Neuron (in vitro differentiated cells): ENCODE results near the gene TM6SF1.
A peak's percentile ranks its signal among the peaks of the same experiment; 100 is the strongest.
"Not testable (repeated sequence)": the region's sequence is repeated elsewhere in the genome, so short reads cannot be mapped to it uniquely, and the experiment has no call there.

Experiments
- H2AFZ ChIP-seq: one replicate; pipeline ENCODE4 v1.6.1; 2013; ENCODE audit warnings: low read depth, mild to moderate bottlenecking, inconsistent platforms, low read length, moderate library complexity
- H3K27me3 ChIP-seq: one replicate; pipeline ENCODE4 v1.6.1; 2013; ENCODE audit warnings: low read length; ENCODE audit not compliant: insufficient read depth
- H3K36me3 ChIP-seq: one replicate; pipeline ENCODE4 v1.6.1; 2013; ENCODE audit warnings: low read length; ENCODE audit not compliant: insufficient read depth
- H3K4me1 ChIP-seq: one replicate; pipeline ENCODE4 v1.6.1; 2013; ENCODE audit warnings: low read length; ENCODE audit not compliant: insufficient read depth
- H3K4me3 ChIP-seq: 2 replicates; pipeline ENCODE4 v1.5.1; 2013; ENCODE audit warnings: mild to moderate bottlenecking, low read length, moderate library complexity
- H3K9me3 ChIP-seq: one replicate; pipeline ENCODE4 v1.6.1; 2013; ENCODE audit warnings: low read length

The TM6SF1 gene

DNA sequence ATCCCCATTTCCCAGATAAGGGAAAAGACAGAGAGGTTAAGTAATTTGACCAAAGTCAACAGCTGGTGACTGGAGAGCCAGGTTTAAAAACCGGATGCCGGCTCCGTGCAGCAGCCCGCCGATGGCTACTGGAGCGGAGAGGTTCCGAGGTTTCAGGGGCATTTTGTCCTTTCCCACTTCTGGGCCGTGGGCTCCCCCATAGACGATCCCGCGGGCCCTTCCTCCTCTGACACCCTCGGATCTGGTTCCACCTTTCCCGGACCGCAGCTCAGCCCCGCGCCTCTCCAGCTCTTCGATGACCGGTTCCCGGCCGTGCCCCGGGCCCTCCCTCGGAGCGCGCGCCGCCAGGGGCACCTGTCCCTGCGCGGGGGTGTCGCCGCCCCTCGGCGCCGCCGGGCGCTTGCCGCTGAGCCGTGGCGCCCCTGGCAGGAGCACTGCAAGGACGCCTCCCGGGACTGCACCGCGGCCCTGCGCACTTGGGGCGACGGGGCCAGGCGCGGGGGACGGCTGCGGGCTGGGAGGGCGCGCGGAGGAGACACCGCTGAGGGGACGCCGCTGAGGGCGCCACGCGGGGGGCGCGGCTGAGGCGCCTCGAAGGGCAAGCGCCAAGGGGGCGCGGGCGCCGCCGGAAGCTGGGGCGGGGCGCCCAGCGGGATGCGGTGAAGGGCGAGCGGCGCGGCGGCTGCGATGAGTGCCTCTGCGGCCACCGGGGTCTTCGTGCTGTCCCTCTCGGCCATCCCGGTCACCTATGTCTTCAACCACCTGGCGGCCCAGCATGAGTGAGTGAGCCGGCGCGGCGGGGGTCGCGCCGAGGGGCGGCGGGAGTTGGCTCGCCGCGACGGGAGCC is at the start of gene TM6SF1:
Gene TM6SF1 (plus strand): TSS at position 652 of the 847 bp plus-strand sequence. CDS start 36 bp downstream, at position 688.
- no peaks in the 10 kb centered on the region for H3K36me3 ChIP-seq
- no peaks in the 10 kb centered on the region for H3K9me3 ChIP-seq
- peaks cover 3% of the 10 kb centered on the region for H3K4me1 ChIP-seq
- H2AFZ ChIP-seq = peak within 1 kb of the TSS; percentile 76
- H3K4me3 ChIP-seq = peak within 1 kb of the TSS; percentile 37
- H3K27me3 ChIP-seq = peaks cover 13% of the 10 kb centered on the region

DNA sequence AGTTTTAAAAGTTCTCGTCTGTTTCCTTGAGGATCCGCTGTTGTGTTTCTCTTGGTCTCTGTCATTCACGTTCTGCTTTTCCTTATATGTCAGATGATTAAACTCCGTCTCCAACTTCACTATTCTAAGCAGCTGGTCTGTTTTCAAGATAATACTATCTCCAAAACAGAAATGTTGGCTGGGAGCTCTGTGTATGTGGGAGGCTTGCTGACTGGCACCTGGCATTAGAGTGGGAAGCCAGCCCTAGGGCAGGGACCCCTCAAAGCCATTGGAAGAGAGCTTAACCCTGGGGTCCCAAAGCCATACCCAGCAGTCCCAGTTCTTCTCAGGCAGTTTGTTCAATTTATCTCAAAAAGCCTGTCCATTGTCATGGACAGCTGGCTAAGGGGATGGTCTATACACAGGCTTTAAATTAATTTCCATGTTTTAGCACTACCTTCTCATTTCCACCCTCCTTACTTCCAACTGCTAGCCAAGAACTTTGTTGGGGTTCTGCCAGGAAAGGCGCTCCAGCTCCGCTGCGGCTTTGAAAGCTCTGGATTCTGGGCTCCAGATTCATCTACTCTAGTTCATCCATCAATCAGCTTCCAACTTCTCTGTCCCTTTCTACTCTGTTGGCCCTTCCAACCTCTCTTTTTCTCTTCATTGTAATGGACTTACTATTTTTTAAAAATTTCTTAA is 49.6 kb upstream of the TM6SF1 start:
- peaks cover 4% of the 10 kb centered on the region for H3K4me1 ChIP-seq
- peaks cover 47% of the 10 kb centered on the region for H3K36me3 ChIP-seq
- no peak overlapping the region for H2AFZ ChIP-seq
- no peak overlapping the region for H3K4me3 ChIP-seq
- H3K27me3 ChIP-seq = no peaks in the 10 kb centered on the region
- H3K9me3 ChIP-seq = peaks cover 4% of the 10 kb centered on the region

DNA sequence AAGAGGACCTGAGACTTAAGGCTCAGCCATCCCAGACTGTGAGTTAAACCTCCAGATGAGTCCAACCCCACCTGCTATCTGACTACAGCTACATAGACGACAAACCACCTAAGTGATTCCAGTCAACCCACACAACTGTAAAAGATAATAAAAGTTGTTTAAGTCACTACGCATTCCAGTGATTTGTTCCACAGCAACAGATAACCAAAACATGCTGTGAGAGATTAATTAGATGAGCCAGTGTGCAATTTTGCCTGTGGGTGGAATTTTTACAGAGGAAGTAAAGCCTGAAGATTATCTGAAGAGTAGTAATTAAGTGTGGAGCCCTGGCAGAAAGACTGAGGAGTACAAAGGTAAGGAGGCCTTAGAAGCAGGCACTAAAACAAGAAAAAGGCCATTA is 45.8 kb upstream of the TM6SF1 start:
- Histone ChIP-seq H3K9me3 (peaks cover 4% of the 10 kb centered on the region), H2AFZ (no peak overlapping the region), H3K27me3 (no peaks in the 10 kb centered on the region), H3K4me3 (no peak overlapping the region), H3K36me3 (peaks cover 18% of the 10 kb centered on the region), H3K4me1 (peaks cover 17% of the 10 kb centered on the region)

DNA sequence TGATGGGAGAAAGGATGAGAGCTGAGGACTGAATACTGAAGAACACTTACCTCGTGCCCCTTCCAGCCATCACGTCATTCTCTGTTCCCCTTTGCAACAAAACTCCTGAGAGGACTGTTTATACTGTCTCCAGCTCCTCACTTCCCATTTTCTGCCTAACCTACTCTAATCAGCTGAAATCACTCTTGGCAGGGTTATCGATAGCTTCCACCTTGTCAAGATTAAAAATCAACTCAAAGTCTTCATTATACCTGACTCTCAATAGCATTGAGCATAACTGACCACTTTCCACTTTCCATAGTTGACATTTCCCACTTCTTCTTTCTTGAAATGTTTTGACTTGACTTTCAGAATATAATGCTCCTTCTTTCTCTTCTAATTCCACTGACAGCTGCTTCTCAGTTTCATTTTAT is 44.7 kb upstream of the TM6SF1 start:
- H2AFZ ChIP-seq = no peak overlapping the region
- H3K4me3 ChIP-seq = no peak overlapping the region
- H3K4me1 ChIP-seq = peaks cover 22% of the 10 kb centered on the region
- peaks cover 4% of the 10 kb centered on the region for H3K9me3 ChIP-seq
- H3K27me3 ChIP-seq = no peaks in the 10 kb centered on the region
- H3K36me3 ChIP-seq = peaks cover 15% of the 10 kb centered on the region

DNA sequence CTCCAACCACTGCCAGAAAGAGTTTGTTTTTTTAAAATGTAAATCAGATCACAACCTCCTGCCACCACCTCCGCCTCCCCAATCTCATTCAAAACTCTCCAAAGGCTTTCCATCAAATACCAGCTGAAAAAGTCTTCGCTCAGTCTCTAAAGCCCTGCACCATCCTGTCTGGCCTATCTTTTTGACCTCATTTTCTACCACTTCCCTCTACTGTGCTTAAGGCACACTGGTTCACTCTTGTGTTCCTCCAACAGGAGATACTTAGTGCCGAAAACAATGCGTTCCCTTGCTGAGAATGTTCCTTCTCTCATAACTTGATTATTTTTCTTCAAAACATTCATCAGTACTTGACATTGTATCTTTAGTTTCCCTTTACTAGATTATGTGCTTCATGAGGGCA is 43.9 kb upstream of the TM6SF1 start:
- peaks cover 15% of the 10 kb centered on the region for H3K36me3 ChIP-seq
- H3K4me3 ChIP-seq = no peak overlapping the region
- H2AFZ ChIP-seq = no peak overlapping the region

DNA sequence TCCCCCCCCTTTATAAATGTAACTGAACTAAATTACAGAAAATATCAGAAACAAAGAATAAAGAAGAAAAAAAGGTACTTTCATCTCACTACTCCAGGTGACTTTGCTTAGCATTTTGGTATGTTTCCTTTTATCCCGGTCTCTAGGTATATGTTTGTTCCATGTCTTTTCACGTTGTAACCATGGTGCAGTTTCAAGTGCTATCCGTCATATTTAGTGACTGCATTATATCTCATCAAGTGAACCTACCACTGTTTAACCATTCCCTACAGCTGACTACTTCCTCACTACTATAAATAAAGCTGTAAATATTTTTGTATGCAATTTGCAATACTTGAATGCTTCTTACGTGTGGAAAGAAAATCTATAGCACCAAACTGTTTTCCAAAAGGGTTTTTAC is 42.6 kb upstream of the TM6SF1 start:
- H3K36me3 ChIP-seq = peaks cover 12% of the 10 kb centered on the region
- peaks cover 22% of the 10 kb centered on the region for H3K4me1 ChIP-seq
- H3K27me3 ChIP-seq = no peaks in the 10 kb centered on the region
- H3K9me3 ChIP-seq = peaks cover 4% of the 10 kb centered on the region
- no peak overlapping the region for H2AFZ ChIP-seq
- peak overlapping the region; percentile 99 for H3K4me3 ChIP-seq

More for the DNA sequence above, 43.9 kb upstream of the TM6SF1 start:
- Histone ChIP-seq H3K4me1 (peaks cover 22% of the 10 kb centered on the region), H3K9me3 (peaks cover 4% of the 10 kb centered on the region), H3K27me3 (no peaks in the 10 kb centered on the region)

DNA sequence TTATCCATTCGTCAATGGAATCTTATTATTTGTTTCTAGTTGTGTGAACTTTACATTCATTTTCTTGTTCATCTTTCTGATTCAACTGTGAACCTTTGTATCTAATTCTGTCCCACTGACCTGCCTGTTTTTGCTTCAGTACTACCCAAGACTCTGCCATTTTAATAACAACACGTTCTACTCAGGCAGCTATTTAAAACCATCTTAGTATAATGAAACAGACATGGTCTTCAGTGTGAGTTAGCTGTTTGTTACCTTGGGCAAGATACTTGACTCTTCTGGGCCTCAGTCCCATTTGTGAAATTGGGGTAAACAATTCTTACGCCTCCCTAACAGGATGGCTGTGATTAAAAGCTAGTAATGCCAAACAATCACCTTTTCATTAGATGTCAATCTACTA is 42.0 kb upstream of the TM6SF1 start:
- H3K36me3 ChIP-seq = peaks cover 12% of the 10 kb centered on the region
- no peaks in the 10 kb centered on the region for H3K27me3 ChIP-seq
- H3K4me1 ChIP-seq = peaks cover 22% of the 10 kb centered on the region
- H2AFZ ChIP-seq = no peak overlapping the region
- peak overlapping the region; percentile 99 for H3K4me3 ChIP-seq
- H3K9me3 ChIP-seq = peaks cover 4% of the 10 kb centered on the region

DNA sequence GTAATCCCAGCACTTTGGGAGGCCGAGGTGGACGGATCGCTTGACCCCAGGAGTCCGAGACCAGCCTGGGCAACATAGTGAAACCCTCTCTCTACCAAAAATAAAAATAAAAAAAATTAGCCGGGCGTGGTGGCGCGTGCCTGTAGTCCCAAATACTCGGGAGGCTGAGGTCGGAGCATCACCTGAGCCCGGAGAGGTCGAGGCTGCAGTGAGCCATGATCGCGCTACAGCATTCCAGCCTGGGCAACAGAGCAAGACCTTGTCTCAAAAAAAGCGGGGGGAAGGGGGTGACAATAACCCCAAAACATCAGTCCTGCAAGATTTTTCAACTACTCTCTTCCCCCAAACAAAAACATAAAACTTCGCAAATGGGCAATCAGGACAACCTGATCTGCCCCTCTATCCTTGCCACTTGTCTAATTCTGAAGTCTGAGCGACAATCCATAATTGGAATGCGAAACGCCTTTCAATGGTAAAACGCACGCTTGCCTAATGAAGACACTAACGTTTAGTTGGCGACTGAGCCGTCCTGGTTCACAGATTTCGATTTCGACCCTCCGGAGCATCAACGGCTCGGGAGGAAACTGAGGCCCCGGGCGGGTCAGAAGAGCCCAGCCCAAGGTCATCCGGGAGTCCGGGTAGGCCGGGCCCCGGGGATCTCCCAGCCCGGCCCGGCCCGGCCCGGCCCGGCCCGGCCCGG is 41.3 kb upstream of the TM6SF1 start:
- H3K36me3 ChIP-seq = peaks cover 12% of the 10 kb centered on the region
- peaks cover 4% of the 10 kb centered on the region for H3K9me3 ChIP-seq
- H2AFZ ChIP-seq = peak overlapping the region; percentile 55
- peaks cover 22% of the 10 kb centered on the region for H3K4me1 ChIP-seq
- peak overlapping the region; percentile 99 for H3K4me3 ChIP-seq
- H3K27me3 ChIP-seq = no peaks in the 10 kb centered on the region

DNA sequence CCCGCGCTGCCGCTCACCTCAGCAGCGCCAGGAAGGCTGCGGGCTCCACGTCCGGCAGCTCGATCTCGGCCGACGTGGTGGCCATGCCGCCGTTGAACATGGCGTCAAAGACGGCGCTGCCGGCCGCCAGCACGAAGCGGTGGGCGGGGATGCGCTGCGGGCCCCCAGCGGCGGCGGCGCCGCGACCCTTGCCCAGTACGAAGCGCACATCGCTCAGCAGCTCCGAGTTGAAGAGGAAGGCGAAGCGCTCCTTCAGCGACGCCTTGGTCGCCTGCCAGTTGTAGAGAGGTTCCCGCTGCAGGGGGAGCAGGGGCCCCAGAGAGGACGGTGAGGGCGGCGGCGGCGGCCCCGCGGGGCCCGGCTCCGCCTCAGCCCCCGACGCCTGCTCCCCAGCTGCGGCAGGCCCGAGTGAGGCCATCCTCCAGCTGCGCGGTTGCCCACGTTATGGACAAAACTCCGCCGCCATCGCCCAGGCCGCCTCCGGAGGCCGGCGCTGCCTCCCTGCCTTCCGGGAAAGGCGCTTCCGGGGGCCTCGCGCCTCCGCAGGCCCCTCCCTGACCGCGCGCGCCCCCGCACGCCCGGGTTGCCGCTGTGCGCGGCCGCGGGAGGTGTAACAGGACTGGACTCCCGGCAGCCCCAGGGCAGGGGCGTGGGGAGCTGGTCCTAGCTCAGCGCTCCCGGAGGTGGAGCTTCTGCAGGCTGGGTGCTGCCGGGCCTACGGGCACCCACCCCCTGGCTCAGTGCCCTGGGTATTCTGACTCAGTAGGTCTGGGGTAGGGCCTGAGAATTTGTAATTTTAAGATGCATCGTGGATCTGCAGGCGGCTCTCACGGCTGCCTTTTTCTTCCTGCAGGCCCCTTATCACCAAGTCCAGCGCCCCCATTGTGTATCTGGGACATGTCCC is 40.5 kb upstream of the TM6SF1 start, which contains the start of gene BTBD1:
Gene BTBD1 (minus strand): TSS at position 519 of the 904 bp plus-strand sequence. CDS start 101 bp downstream, at position 418.
- H2AFZ ChIP-seq = peak within 1 kb of the TSS; percentile 55
- H3K4me1 ChIP-seq = peaks cover 19% of the 10 kb centered on the region
- H3K36me3 ChIP-seq = peaks cover 6% of the 10 kb centered on the region
- no peaks in the 10 kb centered on the region for H3K27me3 ChIP-seq
- peak within 1 kb of the TSS; percentile 99 for H3K4me3 ChIP-seq
- H3K9me3 ChIP-seq = no peaks in the 10 kb centered on the region

DNA sequence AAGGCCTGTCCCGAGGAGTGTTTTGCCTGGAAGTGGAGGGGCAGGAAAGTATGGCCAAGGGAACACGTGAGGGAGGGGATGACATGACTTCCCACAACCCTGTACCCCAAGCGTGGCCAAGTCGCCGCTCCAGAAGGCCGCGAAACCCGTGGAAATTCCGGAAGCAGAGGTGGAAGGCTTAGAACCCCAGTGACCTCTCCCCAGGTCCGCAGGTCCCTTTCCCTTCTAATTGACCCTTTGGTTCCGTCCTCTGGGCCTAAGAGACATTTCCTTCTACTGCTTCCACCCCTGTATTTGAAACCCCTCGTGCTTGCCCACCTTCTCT is 39.8 kb upstream of the TM6SF1 start:
- Histone ChIP-seq H3K27me3 (no peaks in the 10 kb centered on the region), H3K9me3 (no peaks in the 10 kb centered on the region), H2AFZ (peak overlapping the region; percentile 55), H3K4me1 (peaks cover 19% of the 10 kb centered on the region), H3K4me3 (peak overlapping the region; percentile 99), H3K36me3 (peaks cover 6% of the 10 kb centered on the region)

DNA sequence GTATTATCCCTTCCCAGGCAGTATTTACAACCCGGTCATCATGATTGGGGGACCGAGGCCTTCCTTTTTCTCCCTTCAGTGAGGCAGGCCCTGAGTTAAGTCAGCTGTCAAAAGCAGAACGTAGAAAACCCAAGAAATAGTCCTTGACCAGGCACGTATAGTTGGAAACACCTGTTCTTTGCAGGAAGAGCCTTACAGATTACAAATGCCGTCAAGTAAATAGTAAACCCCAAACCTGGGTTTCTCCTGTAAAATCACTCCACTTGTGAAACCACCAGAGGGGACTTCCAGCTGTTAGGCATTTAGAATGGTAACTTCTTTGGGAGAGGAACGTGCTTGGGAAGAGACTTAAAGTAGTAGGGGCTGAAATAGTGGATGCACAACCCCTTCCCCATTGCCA is 39.4 kb upstream of the TM6SF1 start:
- Histone ChIP-seq H3K4me1 (peaks cover 19% of the 10 kb centered on the region), H3K9me3 (no peaks in the 10 kb centered on the region), H3K27me3 (no peaks in the 10 kb centered on the region), H3K36me3 (peaks cover 6% of the 10 kb centered on the region), H3K4me3 (no peak overlapping the region), H2AFZ (peak overlapping the region; percentile 55)

DNA sequence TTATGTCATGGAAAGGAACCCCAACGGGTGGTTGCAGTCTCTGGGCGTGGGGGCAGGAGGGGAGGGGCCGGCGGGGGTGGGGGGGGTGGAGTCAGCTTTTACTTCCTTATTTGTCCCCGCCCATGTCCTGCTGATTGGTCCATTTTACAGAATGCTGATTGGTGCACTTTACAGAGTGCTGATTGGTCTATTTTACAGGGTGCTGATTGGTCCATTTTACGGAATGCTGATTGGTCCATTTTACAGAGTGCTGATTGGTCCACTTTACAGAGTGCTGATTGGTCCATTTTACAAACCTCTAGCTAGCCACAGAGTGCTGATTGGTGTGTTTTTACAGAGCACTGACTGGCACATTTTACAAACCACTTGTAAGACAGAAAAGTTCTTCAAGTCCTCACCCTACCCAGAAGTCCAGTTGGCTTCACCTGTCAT is 38.2 kb upstream of the TM6SF1 start:
- H3K4me3 ChIP-seq, H3K36me3 ChIP-seq, H3K9me3 ChIP-seq, H3K27me3 ChIP-seq, H2AFZ ChIP-seq: not testable (repeated sequence)
- peaks cover 19% of the 10 kb centered on the region for H3K4me1 ChIP-seq
